Measurements from ENCODE around the gene ZFAND3. TPM values are rescaled to one million over a fixed set of nuclear protein-coding genes. Genes with fewer than 3 reads are reported as not detected.

Gene ZFAND3
- polyA plus RNA-seq, 1 donor (not counting 4 experiments of a cell fraction or from before 2014, with no cell fraction given): 19.6 TPM

GRCh38 chr6:37904590-37904989, 85.1 kb downstream of the ZFAND3 start:
- Histone ChIP-seq H3K27me3 (ENCODE audit: control insufficient read depth, extremely low read depth, insufficient read depth, low read length) (no peaks in the 10 kb centered on the region), H3K36me3 (ENCODE audit: control insufficient read depth in 2 of 2, extremely low read depth in 1 of 2, insufficient read depth in 2 of 2, low read length in 2 of 2) (no peaks in the 10 kb centered on the region), H4K20me1 (ENCODE audit: control insufficient read depth, extremely low read depth, insufficient read depth, low read length) (peaks cover 4% of the 10 kb centered on the region), H2AFZ (ENCODE audit: control insufficient read depth, low read length) (no peak overlapping the region), H3K79me2 (ENCODE audit: control insufficient read depth, insufficient read depth, low read length) (peaks cover 89% of the 10 kb centered on the region), H3K4me2 (ENCODE audit: control insufficient read depth, extremely low read depth, insufficient read depth, low read depth, low read length) (no peak overlapping the region), H3K4me1 (ENCODE audit: control insufficient read depth, extremely low read depth, insufficient read depth, low read length) (peaks cover 5% of the 10 kb centered on the region), H3K9ac (ENCODE audit: control insufficient read depth, extremely low read depth, insufficient read depth, low read length) (no peak overlapping the region), H3K9me1 (ENCODE audit: control insufficient read depth, extremely low read depth, insufficient read depth, low read length) (no peaks in the 10 kb centered on the region), H3K27ac (ENCODE audit: control insufficient read depth, insufficient read depth, low read length) (no peak overlapping the region), H3K4me3 (ENCODE audit: control insufficient read depth in 2 of 3, extremely low read depth in 1 of 3, insufficient read depth in 2 of 3, low read depth in 1 of 3, low read length in 3 of 3) (no peak overlapping the region), H3K9me3 (ENCODE audit: control insufficient read depth, low read depth, low read length) (no peaks in the 10 kb centered on the region)
- DNase-seq (ENCODE audit: low read depth, low spot score) (no peak), FAIRE-seq (no peak)
- dilution Hi-C loops (cut with MboI; ENCODE audit: extremely low pct_ligation_motif_present, low sequenced_read_pairs): no loop called here
- TF ChIP-seq CTCF (optimal IDR thresholded peaks at IDR 0.05 in 1 of 3, IDR thresholded peaks at IDR 0.05 in 1 of 3, conservative IDR thresholded peaks at IDR 0.05 in 1 of 3; ENCODE audit: extremely low read depth in 1 of 3, insufficient read depth in 2 of 3, low read length in 3 of 3) (no peak), EZH2 (IDR thresholded peaks at IDR 0.05; ENCODE audit: low read length) (no peak)

GRCh38 chr6:37906121-37906520, 86.6 kb downstream of the ZFAND3 start:
- H2AFZ ChIP-seq (ENCODE audit: control insufficient read depth, low read length): no peak overlapping the region
- H3K9me3 ChIP-seq (ENCODE audit: control insufficient read depth, low read depth, low read length): no peaks in the 10 kb centered on the region
- dilution Hi-C loops (cut with MboI; ENCODE audit: extremely low pct_ligation_motif_present, low sequenced_read_pairs): no loop called here
- no peak overlapping the region for H3K4me3 ChIP-seq (ENCODE audit: control insufficient read depth in 2 of 3, extremely low read depth in 1 of 3, insufficient read depth in 2 of 3, low read depth in 1 of 3, low read length in 3 of 3)
- peaks cover 7% of the 10 kb centered on the region for H4K20me1 ChIP-seq (ENCODE audit: control insufficient read depth, extremely low read depth, insufficient read depth, low read length)
- no peak overlapping the region for H3K27ac ChIP-seq (ENCODE audit: control insufficient read depth, insufficient read depth, low read length)
- no peaks in the 10 kb centered on the region for H3K27me3 ChIP-seq (ENCODE audit: control insufficient read depth, extremely low read depth, insufficient read depth, low read length)
- H3K79me2 ChIP-seq (ENCODE audit: control insufficient read depth, insufficient read depth, low read length): peaks cover 88% of the 10 kb centered on the region
- H3K36me3 ChIP-seq (ENCODE audit: control insufficient read depth in 2 of 2, extremely low read depth in 1 of 2, insufficient read depth in 2 of 2, low read length in 2 of 2): no peaks in the 10 kb centered on the region
- FAIRE-seq: no peak
- DNase-seq (ENCODE audit: low read depth, low spot score): no peak
- no peaks in the 10 kb centered on the region for H3K4me1 ChIP-seq (ENCODE audit: control insufficient read depth, extremely low read depth, insufficient read depth, low read length)
- H3K4me2 ChIP-seq (ENCODE audit: control insufficient read depth, extremely low read depth, insufficient read depth, low read depth, low read length): no peak overlapping the region
- no peaks in the 10 kb centered on the region for H3K9me1 ChIP-seq (ENCODE audit: control insufficient read depth, extremely low read depth, insufficient read depth, low read length)
- TF ChIP-seq EZH2 (IDR thresholded peaks at IDR 0.05; ENCODE audit: low read length) (no peak), CTCF (optimal IDR thresholded peaks at IDR 0.05 in 1 of 3, IDR thresholded peaks at IDR 0.05 in 1 of 3, conservative IDR thresholded peaks at IDR 0.05 in 1 of 3; ENCODE audit: extremely low read depth in 1 of 3, insufficient read depth in 2 of 3, low read length in 3 of 3) (no peak)
- H3K9ac ChIP-seq (ENCODE audit: control insufficient read depth, extremely low read depth, insufficient read depth, low read length): no peak overlapping the region

Data from keratinocyte (primary cell).